GM23248 (cell line): Measurements from ENCODE around the gene DAB1. TPM values are rescaled to one million over a fixed set of nuclear protein-coding genes. Genes with fewer than 3 reads are reported as not detected.

Experiments
- DNase-seq: peaks from one replicate; pipeline ENCODE4 v3.0.0-alpha.2; 2015
- H2AFZ ChIP-seq: fragments of 200-600 bp; sonication (generic); 2 replicates; pipeline ENCODE4 v1.6.1; 2016; ENCODE audit warnings: antibody characterized with exemption
- H3F3A ChIP-seq: fragments of 200-600 bp; sonication (generic); 2 replicates; pipeline ENCODE4 v1.6.1; 2016; ENCODE audit warnings: mild to moderate bottlenecking, antibody characterized with exemption, mixed run types; ENCODE audit not compliant: insufficient read depth
- H3K27ac ChIP-seq: fragments of 200-600 bp; sonication (generic); 2 replicates; pipeline ENCODE4 v1.5.1; 2016; ENCODE audit warnings: mild to moderate bottlenecking
- H3K27me3 ChIP-seq: fragments of 200-600 bp; sonication (generic); replicated peaks from 2 replicates; pipeline ENCODE4 v1.6.1; 2016; ENCODE audit warnings: mild to moderate bottlenecking; ENCODE audit not compliant: insufficient read depth
- H3K36me3 ChIP-seq: fragments of 200-600 bp; sonication (generic); 2 replicates; pipeline ENCODE4 v1.6.1; 2016; ENCODE audit warnings: low read depth, mild to moderate bottlenecking
- H3K4me1 ChIP-seq: fragments of 200-600 bp; sonication (generic); 2 replicates; pipeline ENCODE4 v1.6.1; 2016; ENCODE audit warnings: mild to moderate bottlenecking; ENCODE audit not compliant: insufficient read depth
- H3K4me2 ChIP-seq: fragments of 200-600 bp; sonication (generic); one replicate; pipeline ENCODE4 v1.6.1; 2016; ENCODE audit warnings: mild to moderate bottlenecking; ENCODE audit not compliant: unreplicated experiment
- H3K4me3 ChIP-seq: fragments of 200-600 bp; sonication (generic); 2 replicates; pipeline ENCODE4 v1.5.1; 2016; ENCODE audit warnings: mild to moderate bottlenecking
- H3K79me2 ChIP-seq: fragments of 200-600 bp; sonication (generic); 2 replicates; pipeline ENCODE4 v1.6.1; 2016; ENCODE audit warnings: mild to moderate bottlenecking; ENCODE audit not compliant: insufficient read depth
- H3K9ac ChIP-seq: fragments of 200-600 bp; sonication (generic); 2 replicates; pipeline ENCODE4 v1.6.1; 2016; ENCODE audit warnings: mild to moderate bottlenecking
- H3K9me2 ChIP-seq: fragments of 200-600 bp; sonication (generic); 2 replicates; pipeline ENCODE4 v1.6.1; 2016; ENCODE audit warnings: mixed run types, mild to moderate bottlenecking, moderate library complexity; ENCODE audit not compliant: insufficient read depth
- H3K9me3 ChIP-seq: fragments of 200-600 bp; sonication (generic); one replicate; pipeline ENCODE4 v1.6.1; 2017; ENCODE audit warnings: low read depth
- H4K20me1 ChIP-seq: fragments of 200-600 bp; sonication (generic); 2 replicates; pipeline ENCODE4 v1.6.0; 2016; ENCODE audit not compliant: insufficient read depth
- EZH2 ChIP-seq: fragments of 200-600 bp; sonication (generic); IDR thresholded peaks from 2 replicates; pipeline ENCODE4 v1.6.1; 2018; ENCODE audit warnings: antibody characterized with exemption, mild to moderate bottlenecking; ENCODE audit not compliant: insufficient read depth, poor library complexity, severe bottlenecking
- EZH2phosphoT487 ChIP-seq: fragments of 200-600 bp; sonication (generic); IDR thresholded peaks from 2 replicates; pipeline ENCODE4 v1.6.1; 2018; ENCODE audit warnings: antibody characterized with exemption, moderate library complexity, mild to moderate bottlenecking, low read depth; ENCODE audit not compliant: insufficient read depth
- WGBS, 2 experiments: methylation state at CpG; one replicate each; pipeline ENCODE4 v1.1.6; 2015 to 2017; ENCODE audit warnings: low lambda C conversion rate in 2 of 2, low coverage in 1 of 2; ENCODE audit errors: missing lambda C conversion rate in 2 of 2; 5-methylcytosine and 5-hydroxymethylcytosine counted together
- in situ Hi-C: fragments of 300-500 bp; cut with MboI; formaldehyde crosslinking; loops from 2 replicates; pipeline ENCODE4 v1.15.0; 2020
- polyA plus RNA-seq: library from polyadenylated mRNA; unstranded; fragments of >200 nt; fragmentation: Nextera tagmentation; extraction: Ambion mirVana; gene quantifications from 2 replicates; pipeline ENCODE4 v1.2.1, GENCODE V29; 2016
- total RNA-seq: library from RNA; depleted of rRNA; stranded (reverse); fragments of >200 nt; shearing (Covaris generic); gene quantifications from 2 replicates; pipeline ENCODE4 v1.2.3, GENCODE V29; 2014

DAB1 gene
- total and polyA plus RNA-seq, 2 experiments from 2014 or later, result 0.11 to 0.39 TPM

- H3K9me2 ChIP-seq, result no peaks in the 10 kb centered on the region
- H3K36me3 ChIP-seq, result no peaks in the 10 kb centered on the region
- no peak overlapping the region for H3K4me2 ChIP-seq
- TF ChIP-seq EZH2phosphoT487 (no peak), EZH2 (no peak)
- no peaks in the 10 kb centered on the region for H3K79me2 ChIP-seq
- peak; percentile 52 for DNase-seq
- 35 to 43% methylated on average over 10 of the region's 10 CpGs for WGBS, 2 experiments
- H2AFZ ChIP-seq, result no peak overlapping the region
- in situ Hi-C loops, result no loop called here
- no peak overlapping the region for H3K9ac ChIP-seq
- no peaks in the 10 kb centered on the region for H3K27me3 ChIP-seq
- peaks cover 19% of the 10 kb centered on the region for H3K4me1 ChIP-seq
- peaks cover 14% of the 10 kb centered on the region for H3F3A ChIP-seq
- no peaks in the 10 kb centered on the region for H4K20me1 ChIP-seq
- H3K4me3 ChIP-seq, result no peak overlapping the region
- H3K27ac ChIP-seq, result no peak overlapping the region
- no peaks in the 10 kb centered on the region for H3K9me3 ChIP-seq
These were observed 171.1 kb downstream of the DAB1 start for GRCh38 chr1:57252597-57253294.

DNA sequence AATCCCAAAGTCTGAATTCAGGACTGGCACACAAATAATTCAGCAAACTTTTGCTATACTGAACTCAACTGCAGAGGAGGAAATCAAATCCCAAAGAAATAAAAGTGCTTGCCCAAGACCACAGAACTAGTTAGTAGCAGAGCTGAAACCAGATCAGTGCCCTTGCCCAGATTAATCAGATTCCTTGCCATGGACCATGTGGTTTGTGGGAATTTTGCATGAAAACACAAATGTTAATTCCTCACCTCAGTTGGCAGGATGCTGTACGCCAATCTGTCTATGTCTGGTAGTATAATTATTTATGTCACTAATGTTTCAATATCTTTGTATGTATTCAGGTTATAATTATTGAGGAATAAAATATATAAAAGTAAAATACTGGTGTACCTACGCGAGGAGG lies 173.8 kb downstream of the DAB1 start:
- H3K4me2 ChIP-seq, result no peak overlapping the region
- H2AFZ ChIP-seq, result no peak overlapping the region
- no peaks in the 10 kb centered on the region for H3K27me3 ChIP-seq
- no peak overlapping the region for H3K27ac ChIP-seq
- H4K20me1 ChIP-seq, result no peaks in the 10 kb centered on the region
- peaks cover 19% of the 10 kb centered on the region for H3K4me1 ChIP-seq
- H3K4me3 ChIP-seq, result no peak overlapping the region
- in situ Hi-C loops, result no loop called here
- no peak for DNase-seq
- peaks cover 14% of the 10 kb centered on the region for H3F3A ChIP-seq
- H3K36me3 ChIP-seq, result no peaks in the 10 kb centered on the region
- WGBS, 2 experiments, result 82 to 86% methylated on average over 3 of the region's 3 CpGs
- no peak overlapping the region for H3K9ac ChIP-seq
- no peaks in the 10 kb centered on the region for H3K79me2 ChIP-seq
- H3K9me2 ChIP-seq, result no peaks in the 10 kb centered on the region
- no peak for TF ChIP-seq EZH2
- no peak for TF ChIP-seq EZH2phosphoT487
- H3K9me3 ChIP-seq, result no peaks in the 10 kb centered on the region

DNA sequence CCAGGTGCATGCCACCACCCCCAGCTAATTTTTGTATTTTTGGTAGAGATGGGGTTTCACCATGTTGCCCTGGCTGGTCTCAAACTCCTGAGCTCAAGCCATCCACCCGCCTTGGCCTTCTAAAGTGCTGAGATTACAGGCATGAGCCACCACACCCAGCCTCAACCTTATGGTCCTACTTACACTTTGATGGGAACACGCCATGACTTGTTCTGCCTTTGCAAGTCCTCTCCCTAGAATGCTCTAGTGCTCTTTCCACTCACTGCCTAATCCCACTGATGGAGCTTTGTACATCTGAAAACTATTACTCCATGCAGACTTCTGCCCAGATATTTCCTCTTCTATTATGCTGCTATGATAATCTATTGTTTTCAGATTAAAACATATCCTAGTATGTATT lies 174.3 kb downstream of the DAB1 start:
- TF ChIP-seq EZH2, result no peak
- no peak for TF ChIP-seq EZH2phosphoT487
- no peaks in the 10 kb centered on the region for H3K36me3 ChIP-seq
- H3K9ac ChIP-seq, result no peak overlapping the region
- 38 to 40% methylated on average over 2 of the region's 2 CpGs for WGBS, 2 experiments
- no peaks in the 10 kb centered on the region for H4K20me1 ChIP-seq
- H3K4me3 ChIP-seq, result no peak overlapping the region
- peaks cover 19% of the 10 kb centered on the region for H3K4me1 ChIP-seq
- in situ Hi-C loops, result no loop called here
- no peaks in the 10 kb centered on the region for H3K9me2 ChIP-seq
- H3K4me2 ChIP-seq, result no peak overlapping the region
- no peaks in the 10 kb centered on the region for H3K9me3 ChIP-seq
- H3F3A ChIP-seq, result peaks cover 14% of the 10 kb centered on the region
- no peaks in the 10 kb centered on the region for H3K79me2 ChIP-seq
- DNase-seq, result no peak
- H3K27me3 ChIP-seq, result no peaks in the 10 kb centered on the region; the same call in 1 of the 2 replicates
- H3K27ac ChIP-seq, result no peak overlapping the region
- no peak overlapping the region for H2AFZ ChIP-seq

- Histone ChIP-seq H4K20me1 (no peaks in the 10 kb centered on the region), H3K27ac (no peak overlapping the region), H2AFZ (no peak overlapping the region), H3K9ac (no peak overlapping the region), H3K36me3 (no peaks in the 10 kb centered on the region), H3K4me2 (no peak overlapping the region), H3K9me3 (no peaks in the 10 kb centered on the region), H3K9me2 (no peaks in the 10 kb centered on the region), H3K79me2 (no peaks in the 10 kb centered on the region), H3K27me3 (no peaks in the 10 kb centered on the region; the same call in 1 of the 2 replicates), H3F3A (peaks cover 8% of the 10 kb centered on the region), H3K4me3 (no peak overlapping the region), H3K4me1 (peaks cover 13% of the 10 kb centered on the region)
- in situ Hi-C loops, result no loop called here
- 31 to 34% methylated on average over 3 of the region's 3 CpGs for WGBS, 2 experiments
- DNase-seq, result no peak
- no peak for TF ChIP-seq EZH2phosphoT487
- no peak for TF ChIP-seq EZH2
These were observed 175.0 kb downstream of the DAB1 start for GRCh38 chr1:57248830-57249229.
